Uterus (tissue), 4 donors: ENCODE results near the gene AMH. TPM values are rescaled to one million over a fixed set of nuclear protein-coding genes. Genes with fewer than 3 reads are reported as not detected.
A peak's percentile ranks its signal among the peaks of the same experiment; 100 is the strongest.

Source experiments
- DNase-seq, 2 donors: peaks; one replicate each; pipeline ENCODE4 v3.0.0-alpha.2; 2019 to 2020
- H3K27ac ChIP-seq, 2 donors: fragments of 200-600 bp; sonication (generic); 1 replicate in 1 of 2; 2 replicates in 1 of 2; pipeline ENCODE4 v1.5.1; 2016 to 2018
- H3K27me3 ChIP-seq, 2 donors: fragments of 200-600 bp; sonication (generic); one replicate each; pipeline ENCODE4 v1.5.1; 2018 to 2019; ENCODE audit warnings: control low read depth in 1 of 2
- H3K36me3 ChIP-seq, 2 donors: fragments of 200-600 bp; sonication (generic); one replicate each; pipeline ENCODE4 v1.5.1; 2019; ENCODE audit warnings: control low read depth in 1 of 2
- H3K4me1 ChIP-seq, 2 donors: fragments of 200-600 bp; sonication (generic); one replicate each; pipeline ENCODE4 v1.5.1; 2018 to 2019; ENCODE audit warnings: control low read depth in 1 of 2
- H3K4me3 ChIP-seq, 2 donors: fragments of 200-600 bp; sonication (generic); 1 replicate in 1 of 2; 2 replicates in 1 of 2; pipeline ENCODE4 v1.5.1; 2018 to 2019; ENCODE audit warnings: mild to moderate bottlenecking in 1 of 2
- H3K9me3 ChIP-seq, 2 donors: fragments of 200-600 bp; sonication (generic); one replicate each; pipeline ENCODE4 v1.5.1; 2019; ENCODE audit warnings: control low read depth in 1 of 2
- CTCF ChIP-seq, 4 experiments: fragments of 200-600 bp in 2 of 4; fragments of 450-650 bp in 2 of 4; sonication (generic) in 2 of 4; IDR thresholded peaks; one replicate each; pipeline ENCODE4 v1.5.1; 2016 to 2019; ENCODE audit warnings: antibody characterized with exemption in 4 of 4, mild to moderate bottlenecking in 2 of 4, moderate library complexity in 1 of 4
- POLR2A ChIP-seq, 2 donors: fragments of 450-650 bp; IDR thresholded peaks; one replicate each; pipeline ENCODE4 v1.6.1; 2016; ENCODE audit warnings: antibody characterized with exemption in 2 of 2, mild to moderate bottlenecking in 1 of 2, moderate library complexity in 1 of 2
- intact Hi-C: fragments of 100-400 bp; cut with DNase I; formaldehyde crosslinking; loops from one replicate; pipeline ENCODE4 v1.15.1; 2023; ENCODE audit warnings: low total_unique reads
- total RNA-seq, 4 donors: library from RNA; depleted of rRNA in 3 of 4; stranded (reverse); fragments of >200 nt in 3 of 4; gene quantifications; one replicate each; pipeline versions ENCODE4 v1.1.0 to v1.2.4, GENCODE V29; 2014 to 2023
- donor health status: DM: yes; HTN: yes; CAD: no.

Gene AMH
- total RNA-seq, 4 donors from 2014 or later = 0.35 to 3.5 TPM; not detected in 2

GRCh38 chr19:2245273-2245672 is 3.9 kb upstream of the AMH start:
- DNase-seq = no peak
- Histone ChIP-seq H3K27me3 (peaks cover 0 to 2% of the 10 kb centered on the region in 2 donors), H3K27ac (no peak overlapping the region), H3K36me3 (no peaks in the 10 kb centered on the region), H3K4me1 (peaks cover 0 to 13% of the 10 kb centered on the region in 2 donors), H3K9me3 (no peaks in the 10 kb centered on the region), H3K4me3 (no peak overlapping the region)
- TF ChIP-seq CTCF (IDR thresholded peaks at IDR 0.05) (no peak), POLR2A (IDR thresholded peaks at IDR 0.05) (no peak)
- intact Hi-C loops = no loop called here

- peaks cover 0 to 11% of the 10 kb centered on the region in 2 donors for H3K4me1 ChIP-seq
- no peaks in the 10 kb centered on the region for H3K36me3 ChIP-seq
- H3K4me3 ChIP-seq = no peak overlapping the region
- intact Hi-C loops = no loop called here
- no peaks in the 10 kb centered on the region for H3K9me3 ChIP-seq
- TF ChIP-seq POLR2A (IDR thresholded peaks at IDR 0.05) (no peak), CTCF (IDR thresholded peaks at IDR 0.05) (no peak)
- no peak for DNase-seq
- H3K27ac ChIP-seq = no peak overlapping the region
- H3K27me3 ChIP-seq = peaks cover 0 to 10% of the 10 kb centered on the region in 2 donors
These were observed 3.0 kb upstream of the AMH start for GRCh38 chr19:2246014-2246620.

- peaks cover 0 to 13% of the 10 kb centered on the region in 2 donors for H3K4me1 ChIP-seq
- DNase-seq = peak in 1 of 2 donors; percentile 60
- no peak overlapping the region for H3K27ac ChIP-seq
- H3K36me3 ChIP-seq = no peaks in the 10 kb centered on the region
- no peak overlapping the region for H3K4me3 ChIP-seq
- H3K9me3 ChIP-seq = no peaks in the 10 kb centered on the region
- TF ChIP-seq CTCF (IDR thresholded peaks at IDR 0.05) = no peak
- no peak for TF ChIP-seq POLR2A (IDR thresholded peaks at IDR 0.05)
- intact Hi-C loops = no loop called here
- H3K27me3 ChIP-seq = peaks cover 0 to 15% of the 10 kb centered on the region in 2 donors
These were observed 2.2 kb upstream of the AMH start for GRCh38 chr19:2246801-2247361.

GRCh38 chr19:2247433-2248101 is 1.6 kb upstream of the AMH start:
- H3K4me1 ChIP-seq = peaks cover 0 to 19% of the 10 kb centered on the region in 2 donors
- no peak overlapping the region for H3K27ac ChIP-seq
- no peak overlapping the region for H3K4me3 ChIP-seq
- peaks cover 0 to 22% of the 10 kb centered on the region in 2 donors for H3K27me3 ChIP-seq
- H3K36me3 ChIP-seq = no peaks in the 10 kb centered on the region
- no peak for DNase-seq
- H3K9me3 ChIP-seq = no peaks in the 10 kb centered on the region
- TF ChIP-seq CTCF (IDR thresholded peaks at IDR 0.05) = no peak
- no peak for TF ChIP-seq POLR2A (IDR thresholded peaks at IDR 0.05)
- intact Hi-C loops = no loop called here
